HCT116 (cell line): ENCODE data around the gene MACROH2A2. TPM values are rescaled to one million over a fixed set of nuclear protein-coding genes. Genes with fewer than 3 reads are reported as not detected.
"Not testable (repeated sequence)": the region's sequence is repeated elsewhere in the genome, so short reads cannot be mapped to it uniquely, and the experiment has no call there.

Source experiments
- ATAC-seq: fragments of 200-7000 bp; cut with Tn5 transposase; 2 replicates; pipeline ENCODE4 v1.9.1; 2020; ENCODE audit warnings: mild to moderate bottlenecking, moderate library complexity
- BruUV-seq: library from RNA; stranded (reverse); fragments of 400-500 nt; replicated peaks from 2 replicates; lab custom pipeline; 2021; lab: Mats Ljungman, UMichigan
- CTCF ChIA-PET: fragments of 300-600 bp; sonication (Branson Sonifier 250); formaldehyde crosslinking; loops from one replicate; lab custom pipeline; 2021; ENCODE audit warnings: antibody characterized with exemption; lab: Charles Lee
- POLR2A ChIA-PET: fragments of 300-600, 350-600 bp; sonication (Branson Sonifier 250); formaldehyde crosslinking; loops from one replicate; lab custom pipeline; 2021; ENCODE audit warnings: antibody characterized with exemption; lab: Charles Lee
- RAD21 ChIA-PET, 2 experiments: fragments of 300-600 bp; sonication (Branson Sonifier 250); formaldehyde crosslinking; loops; one replicate each; lab custom pipeline; 2023; ENCODE audit warnings: low total read pairs in 2 of 2; ENCODE audit not compliant: uncharacterized antibody in 2 of 2, unreplicated experiment in 2 of 2, low non-redundant PET in 1 of 2; lab: Charles Lee
- DNase-seq: peaks from one replicate; pipeline ENCODE4 v3.0.0-alpha.2; 2010; ENCODE audit warnings: low read depth, low spot score
- H2AFZ ChIP-seq: fragments of 200-600 bp; shearing (Covaris generic), sonication (generic); 2 replicates; pipeline ENCODE4 v1.6.1; 2017; ENCODE audit warnings: low read depth, mixed run types, mixed read lengths, antibody characterized with exemption, low read length; ENCODE audit not compliant: poor library complexity, severe bottlenecking
- H3K27ac ChIP-seq: 2 replicates; pipeline ENCODE4 v1.5.1; 2012; ENCODE audit warnings: low read depth, low read length
- H3K27me3 ChIP-seq: fragments of 200-600 bp; sonication (generic); 2 replicates; pipeline ENCODE4 v1.6.1; 2016; ENCODE audit warnings: mixed run types, low read length, mixed read lengths; ENCODE audit not compliant: insufficient read depth
- H3K36me3 ChIP-seq, 2 experiments: fragments of 200-500 bp in 1 of 2; fragments of 200-600 bp in 1 of 2; sonication (Bioruptor generic) in 1 of 2; sonication (generic) in 1 of 2; 2 replicates each; pipeline versions ENCODE4 v1.5.1 to v1.6.1; 2014 to 2016; ENCODE audit warnings: low read length in 2 of 2, inconsistent platforms in 1 of 2, mixed read lengths in 1 of 2, mixed run types in 1 of 2; ENCODE audit not compliant: insufficient read depth in 2 of 2, control insufficient read depth in 1 of 2
- H3K4me1 ChIP-seq, 2 experiments: fragments of 200-600 bp in 1 of 2; sonication (generic) in 1 of 2; 2 replicates each; pipeline versions ENCODE4 v1.5.1 to v1.6.1; 2012 to 2017; ENCODE audit warnings: low read length in 2 of 2, inconsistent platforms in 1 of 2, mild to moderate bottlenecking in 1 of 2, mixed read lengths in 1 of 2, mixed run types in 1 of 2, moderate library complexity in 1 of 2; ENCODE audit not compliant: insufficient read depth in 2 of 2, control insufficient read depth in 1 of 2
- H3K4me2 ChIP-seq: fragments of 200-600 bp; sonication (generic); 2 replicates; pipeline ENCODE4 v1.6.1; 2017; ENCODE audit warnings: mixed run types, low read length, mixed read lengths
- H3K4me3 ChIP-seq, 2 experiments: fragments of 200-600 bp in 1 of 2; sonication (generic) in 1 of 2; replicated peaks in 1 of 2; 2 replicates each; pipeline ENCODE4 v1.5.1; 2011 to 2016; ENCODE audit warnings: low read length in 2 of 2, control low read depth in 1 of 2, low read depth in 1 of 2, mild to moderate bottlenecking in 1 of 2, mixed read lengths in 1 of 2, mixed run types in 1 of 2
- H3K79me2 ChIP-seq: fragments of 200-600 bp; sonication (generic); 2 replicates; pipeline ENCODE4 v1.6.1; 2017; ENCODE audit warnings: mild to moderate bottlenecking, mixed run types, low read length, moderate library complexity, mixed read lengths; ENCODE audit not compliant: insufficient read depth
- H3K9ac ChIP-seq: fragments of 200-600 bp; sonication (generic); 2 replicates; pipeline ENCODE4 v1.6.1; 2016; ENCODE audit warnings: low read length, mixed read lengths
- H3K9me2 ChIP-seq: fragments of 200-600 bp; sonication (generic), shearing (Covaris generic); 2 replicates; pipeline ENCODE4 v1.6.1; 2017; ENCODE audit warnings: mixed run types, mild to moderate bottlenecking, moderate library complexity; ENCODE audit not compliant: insufficient read depth
- H3K9me3 ChIP-seq, 2 experiments: fragments of 200-500 bp in 1 of 2; fragments of 200-600 bp in 1 of 2; sonication (Bioruptor generic) in 1 of 2; sonication (generic) in 1 of 2; 2 replicates each; pipeline ENCODE4 v1.6.1; 2014 to 2017; ENCODE audit warnings: low read length in 2 of 2, mixed read lengths in 2 of 2, inconsistent platforms in 1 of 2, low read depth in 1 of 2, mild to moderate bottlenecking in 1 of 2, mixed run types in 1 of 2, moderate library complexity in 1 of 2; ENCODE audit not compliant: control insufficient read depth in 1 of 2, insufficient read depth in 1 of 2
- H4K20me1 ChIP-seq: fragments of 200-600 bp; sonication (generic), shearing (Covaris generic); 2 replicates; pipeline ENCODE4 v1.6.1; 2017; ENCODE audit warnings: mixed run types, mild to moderate bottlenecking, moderate library complexity; ENCODE audit not compliant: insufficient read depth
- EZH2phosphoT487 ChIP-seq: fragments of 200-600 bp; IDR thresholded peaks from 2 replicates; pipeline ENCODE4 v1.6.1; 2018; ENCODE audit warnings: antibody characterized with exemption, borderline replicate concordance
- TCF7L2 ChIP-seq: IDR thresholded peaks from 2 replicates; pipeline ENCODE4 v1.7.0; 2011; ENCODE audit warnings: borderline replicate concordance, inconsistent platforms; ENCODE audit not compliant: insufficient read depth, insufficient read length; ENCODE audit errors: extremely low read depth
- ZFX ChIP-seq: fragments of 450-650 bp; IDR thresholded peaks from 2 replicates; pipeline ENCODE4 v1.6.1; 2017
- intact Hi-C: fragments of 100-400 bp; cut with micrococcal nuclease; formaldehyde crosslinking; loops from 2 replicates; pipeline ENCODE4 v1.10.0; 2022
- total RNA-seq: library from RNA; stranded (reverse); gene quantifications from one replicate; pipeline ENCODE4 v1.2.1, GENCODE V29; 2021; ENCODE audit not compliant: unreplicated experiment

The MACROH2A2 gene
- total RNA-seq, 1 experiment from 2014 or later, result 41.4 TPM

- ATAC-seq, intact Hi-C loops, H3K4me3 ChIP-seq, CTCF ChIA-PET, H3K79me2 ChIP-seq, H3K27me3 ChIP-seq, DNase-seq, H3K9me3 ChIP-seq, POLR2A ChIA-PET, H3K27ac ChIP-seq, RAD21 ChIA-PET, H2AFZ ChIP-seq, H3K4me2 ChIP-seq, H3K4me1 ChIP-seq, H3K36me3 ChIP-seq, H3K9me2 ChIP-seq, BruUV-seq, H4K20me1 ChIP-seq, H3K9ac ChIP-seq: not testable (repeated sequence)
Observed at GRCh38 chr10:70101068-70101562, 48.5 kb downstream of the MACROH2A2 start.

- Histone ChIP-seq H3K27ac (no peak overlapping the region), H3K4me2 (no peak overlapping the region), H3K79me2 (no peaks in the 10 kb centered on the region), H3K27me3 (no peaks in the 10 kb centered on the region), H3K9me2 (no peaks in the 10 kb centered on the region), H4K20me1 (no peaks in the 10 kb centered on the region), H2AFZ (no peak overlapping the region), H3K4me3 (no peak overlapping the region), H3K9me3 (no peaks in the 10 kb centered on the region), H3K36me3 (peaks cover 0 to 6% of the 10 kb centered on the region in 2 experiments; a peak in 2 of 4 replicates), H3K4me1 (no peaks in the 10 kb centered on the region), H3K9ac (no peak overlapping the region)
- ATAC-seq (no peak), DNase-seq (no peak)
- TF ChIP-seq ZFX, result no peak
- no peak for TF ChIP-seq EZH2phosphoT487
- TF ChIP-seq TCF7L2, result no peak
- ChIA-PET CTCF (no interaction called here), POLR2A (no interaction called here), RAD21 (no interaction called here)
- intact Hi-C loops, result no loop called here
- no TSS peak for BruUV-seq
Observed at GRCh38 chr10:70101668-70102067, 49.0 kb downstream of the MACROH2A2 start.
